PC-3 (cell line): ENCODE data around the gene RIPOR3. TPM values are rescaled to one million over a fixed set of nuclear protein-coding genes. Genes with fewer than 3 reads are reported as not detected.

Source experiments
- ATAC-seq: fragments of 200-7000 bp; cut with Tn5 transposase; 2 replicates; pipeline ENCODE4 v1.9.1; 2020; ENCODE audit warnings: mild to moderate bottlenecking, moderate library complexity
- BruUV-seq: library from RNA; stranded (reverse); fragments of 400-500 nt; replicated peaks from 2 replicates; lab custom pipeline; 2021; lab: Mats Ljungman, UMichigan
- CTCF ChIA-PET: fragments of 300-600 bp; sonication (Branson Sonifier 250); formaldehyde crosslinking; loops from one replicate; lab custom pipeline; 2022; ENCODE audit warnings: antibody characterized with exemption; lab: Charles Lee
- POLR2A ChIA-PET: fragments of 300-600 bp; sonication (Branson Sonifier 250); formaldehyde crosslinking; loops from one replicate; lab custom pipeline; 2022; ENCODE audit warnings: antibody characterized with exemption; ENCODE audit not compliant: unreplicated experiment; lab: Charles Lee
- DNase-seq: peaks from one replicate; pipeline ENCODE4 v3.0.0-alpha.2; 2015
- H2AFZ ChIP-seq: fragments of 300-600 bp; sonication (generic); 2 replicates; pipeline ENCODE4 v1.6.0; 2016; ENCODE audit warnings: antibody characterized with exemption, low read length
- H3F3A ChIP-seq: fragments of 300-600 bp; sonication (generic); one replicate; pipeline ENCODE4 v1.6.0; 2017; ENCODE audit warnings: antibody characterized with exemption, low read length, control low read depth, mild to moderate bottlenecking; ENCODE audit not compliant: unreplicated experiment
- H3K27ac ChIP-seq: fragments of 300-600 bp; sonication (generic); 2 replicates; pipeline ENCODE4 v1.5.1; 2016; ENCODE audit warnings: mild to moderate bottlenecking, low read length
- H3K27me3 ChIP-seq: fragments of 300-600 bp; sonication (generic); 2 replicates; pipeline ENCODE4 v1.6.1; 2016; ENCODE audit warnings: low read length, mixed read lengths
- H3K36me3 ChIP-seq: fragments of 300-600 bp; sonication (generic); 2 replicates; pipeline ENCODE4 v1.6.1; 2016; ENCODE audit warnings: low read depth, mixed run types, low read length, mixed read lengths
- H3K4me1 ChIP-seq: fragments of 300-600 bp; sonication (generic); 2 replicates; pipeline ENCODE4 v1.5.1; 2016; ENCODE audit warnings: low read length; ENCODE audit not compliant: insufficient read depth
- H3K4me2 ChIP-seq: fragments of 300-600 bp; sonication (generic); 2 replicates; pipeline ENCODE4 v1.6.0; 2016; ENCODE audit warnings: low read length
- H3K4me3 ChIP-seq: fragments of 300-600 bp; sonication (generic); 2 replicates; pipeline ENCODE4 v1.5.1; 2016; ENCODE audit warnings: mild to moderate bottlenecking, low read length, mixed read lengths
- H3K79me2 ChIP-seq: fragments of 300-600 bp; sonication (generic); 2 replicates; pipeline ENCODE4 v1.6.1; 2017; ENCODE audit warnings: low read length, mixed read lengths
- H3K9ac ChIP-seq: fragments of 300-600 bp; sonication (generic); 2 replicates; pipeline ENCODE4 v1.6.0; 2016; ENCODE audit warnings: mild to moderate bottlenecking, low read length
- H3K9me2 ChIP-seq: fragments of 300-600 bp; sonication (generic); replicated peaks from 2 replicates; pipeline ENCODE4 v1.6.1; 2016; ENCODE audit warnings: mixed run types, low read length, mixed read lengths
- H3K9me3 ChIP-seq: fragments of 300-600 bp; sonication (generic); 2 replicates; pipeline ENCODE4 v1.6.1; 2016; ENCODE audit warnings: low read length, mixed read lengths
- H4K20me1 ChIP-seq: fragments of 300-600 bp; sonication (generic); 2 replicates; pipeline ENCODE4 v1.6.1; 2016; ENCODE audit warnings: low read length, mixed read lengths
- CTCF ChIP-seq: fragments of 300-600 bp; sonication (generic); conservative IDR thresholded peaks from 2 replicates; pipeline ENCODE4 v1.5.1; 2017; ENCODE audit warnings: antibody characterized with exemption, low read depth, mild to moderate bottlenecking, low read length
- EZH2 ChIP-seq: fragments of 300-600 bp; sonication (generic); IDR thresholded peaks from one replicate; pipeline ENCODE4 v1.6.1; 2017; ENCODE audit warnings: antibody characterized with exemption, mild to moderate bottlenecking, low read length; ENCODE audit not compliant: unreplicated experiment
- EZH2phosphoT487 ChIP-seq: fragments of 300-600 bp; sonication (generic); IDR thresholded peaks from 2 replicates; pipeline ENCODE4 v1.6.1; 2018; ENCODE audit warnings: mild to moderate bottlenecking, antibody characterized with exemption, low read length, borderline replicate concordance
- intact Hi-C: fragments of 100-400 bp; cut with micrococcal nuclease; formaldehyde crosslinking; loops from 2 replicates; pipeline ENCODE4 v1.9.0; 2023
- total RNA-seq: library from RNA; depleted of rRNA; stranded (reverse); fragments of >200 nt; gene quantifications from 2 replicates; pipeline ENCODE4 v1.2.3, GENCODE V29; 2014

RIPOR3 gene
- total RNA-seq, 1 experiment from 2014 or later, result 0.04 TPM

GRCh38 chr20:50731055-50731929 lies 40.0 kb upstream of the RIPOR3 start, which contains the start of gene PARD6B:
PARD6B (plus strand) TSS chr20:50731580; CDS start chr20:50731787, 207 bp downstream.
- H3K4me1 ChIP-seq, result peaks cover 61% of the 10 kb centered on the region
- CTCF ChIA-PET, result no interaction called here
- no peaks in the 10 kb centered on the region for H3K9me2 ChIP-seq
- BruUV-seq, result no TSS peak
- peaks cover 6% of the 10 kb centered on the region for H3F3A ChIP-seq
- H3K27me3 ChIP-seq, result no peaks in the 10 kb centered on the region
- peak within 1 kb of the TSS; percentile 97 for H3K4me2 ChIP-seq
- H3K79me2 ChIP-seq, result peaks cover 50% of the 10 kb centered on the region
- H3K4me3 ChIP-seq, result peak within 1 kb of the TSS; percentile 79
- H2AFZ ChIP-seq, result peak within 1 kb of the TSS; percentile 85
- POLR2A ChIA-PET, result no interaction called here
- TF ChIP-seq EZH2phosphoT487, result peak; percentile 88
- no peak for TF ChIP-seq CTCF
- no peak for TF ChIP-seq EZH2
- ATAC-seq (peak; percentile 83), DNase-seq (peak; percentile 100)
- peaks cover 14% of the 10 kb centered on the region; the same call in 1 of the 2 replicates for H4K20me1 ChIP-seq
- H3K36me3 ChIP-seq, result no peaks in the 10 kb centered on the region
- no peaks in the 10 kb centered on the region for H3K9me3 ChIP-seq
- intact Hi-C loops, result loop anchor here (1.0 to 10.0 kb wide), 4 partner anchors 14 to 616 kb away; partner anchors contain the start of gene UBE2V1
- peak within 1 kb of the TSS; percentile 75 for H3K9ac ChIP-seq
- peak within 1 kb of the TSS; percentile 6; the same call in 1 of the 2 replicates for H3K27ac ChIP-seq

GRCh38 chr20:50730765-50731054 lies 39.4 kb upstream of the RIPOR3 start:
- peak overlapping the region; percentile 52 for H3K9ac ChIP-seq
- H2AFZ ChIP-seq, result peak overlapping the region; percentile 85
- no peak for DNase-seq
- TF ChIP-seq EZH2, result no peak
- TF ChIP-seq CTCF, result no peak
- no peak for TF ChIP-seq EZH2phosphoT487
- ATAC-seq, result no peak; the same call in 1 of the 2 replicates
- peak overlapping the region; percentile 97 for H3K4me2 ChIP-seq
- H3K9me2 ChIP-seq, result no peaks in the 10 kb centered on the region
- H3K4me3 ChIP-seq, result peak overlapping the region; percentile 76
- H3F3A ChIP-seq, result peaks cover 6% of the 10 kb centered on the region
- peaks cover 55% of the 10 kb centered on the region for H3K4me1 ChIP-seq
- H3K9me3 ChIP-seq, result no peaks in the 10 kb centered on the region
- no peaks in the 10 kb centered on the region for H3K36me3 ChIP-seq
- ChIA-PET POLR2A (no interaction called here), CTCF (interaction anchor here (0.9 kb wide), 1 partner anchor 19 kb away, joined by 7 read pairs; no protein-coding TSS in a partner anchor)
- H4K20me1 ChIP-seq, result peaks cover 9% of the 10 kb centered on the region; the same call in 1 of the 2 replicates
- H3K27ac ChIP-seq, result peak overlapping the region; percentile 6; the same call in 1 of the 2 replicates
- H3K79me2 ChIP-seq, result peaks cover 44% of the 10 kb centered on the region
- no peaks in the 10 kb centered on the region for H3K27me3 ChIP-seq
- intact Hi-C loops, result loop anchor here (1.0 to 10.0 kb wide), 4 partner anchors 14 to 616 kb away; partner anchors contain the start of gene UBE2V1
- no TSS peak for BruUV-seq
